ENCODE results near the gene ITPKC.

GRCh38 chr19:40755791-40756190 is 38.9 kb downstream of the ITPKC start:
- TF ChIP-seq CTCF (IDR thresholded peaks at IDR 0.05) (no peak), POLR2A (IDR thresholded peaks at IDR 0.05) (no peak), EP300 (IDR thresholded peaks at IDR 0.05) (no peak)
